HL-60 (cell line): ENCODE results near the gene KRT39.
A peak's percentile ranks its signal among the peaks of the same experiment; 100 is the strongest.
"Not testable (repeated sequence)": the region's sequence is repeated elsewhere in the genome, so short reads cannot be mapped to it uniquely, and the experiment has no call there.

Experiments used
- DNase-seq, 2 experiments: peaks; one replicate each; pipeline ENCODE4 v3.0.0-alpha.2; 2010 to 2020; ENCODE audit warnings: low read depth in 1 of 2, low spot score in 1 of 2
- H3K27ac ChIP-seq: fragments of 250-450 bp; sonication (Bioruptor Pico); replicated peaks from 2 replicates; pipeline ENCODE4 v1.5.1; 2020; ENCODE audit warnings: mild to moderate bottlenecking, moderate library complexity
- H3K27me3 ChIP-seq: fragments of 250-450 bp; sonication (Bioruptor Pico); 2 replicates; pipeline ENCODE4 v1.5.1; 2021; ENCODE audit warnings: mild to moderate bottlenecking, moderate library complexity; ENCODE audit not compliant: insufficient read depth, poor library complexity, severe bottlenecking
- H3K4me3 ChIP-seq: replicated peaks from 2 replicates; pipeline ENCODE4 v1.5.1; 2011; ENCODE audit warnings: mild to moderate bottlenecking, control low read depth, low read length; ENCODE audit not compliant: insufficient read depth
- GABPA ChIP-seq: IDR thresholded peaks from 2 replicates; pipeline ENCODE4 v1.6.1; 2012; ENCODE audit warnings: low read depth
- POLR2AphosphoS5 ChIP-seq: IDR thresholded peaks from 2 replicates; pipeline ENCODE4 v1.6.1; 2012; ENCODE audit warnings: low read depth
- REST ChIP-seq: IDR thresholded peaks from 2 replicates; pipeline ENCODE4 v1.6.1; 2012; ENCODE audit warnings: low read depth; ENCODE audit not compliant: insufficient replicate concordance
- SPI1 ChIP-seq: IDR thresholded peaks from 2 replicates; pipeline ENCODE4 v1.6.1; 2012; ENCODE audit warnings: low read depth, mild to moderate bottlenecking, borderline replicate concordance
- TF ChIP-seq, protein P1 (sequence below): IDR thresholded peaks from one replicate; pipeline ENCODE4 v1.5.1; 2011; ENCODE audit warnings: low read length, control low read depth, inconsistent platforms; ENCODE audit not compliant: insufficient read depth

The KRT39 gene

GRCh38 chr17:40926341-40926740 is 40.4 kb downstream of the KRT39 start:
- Histone ChIP-seq H3K27ac (no peak overlapping the region), H3K27me3 (no peaks in the 10 kb centered on the region), H3K4me3 (no peak overlapping the region)
- no peak for DNase-seq
- TF ChIP-seq POLR2AphosphoS5: no peak
- TF ChIP-seq, protein P1, sequence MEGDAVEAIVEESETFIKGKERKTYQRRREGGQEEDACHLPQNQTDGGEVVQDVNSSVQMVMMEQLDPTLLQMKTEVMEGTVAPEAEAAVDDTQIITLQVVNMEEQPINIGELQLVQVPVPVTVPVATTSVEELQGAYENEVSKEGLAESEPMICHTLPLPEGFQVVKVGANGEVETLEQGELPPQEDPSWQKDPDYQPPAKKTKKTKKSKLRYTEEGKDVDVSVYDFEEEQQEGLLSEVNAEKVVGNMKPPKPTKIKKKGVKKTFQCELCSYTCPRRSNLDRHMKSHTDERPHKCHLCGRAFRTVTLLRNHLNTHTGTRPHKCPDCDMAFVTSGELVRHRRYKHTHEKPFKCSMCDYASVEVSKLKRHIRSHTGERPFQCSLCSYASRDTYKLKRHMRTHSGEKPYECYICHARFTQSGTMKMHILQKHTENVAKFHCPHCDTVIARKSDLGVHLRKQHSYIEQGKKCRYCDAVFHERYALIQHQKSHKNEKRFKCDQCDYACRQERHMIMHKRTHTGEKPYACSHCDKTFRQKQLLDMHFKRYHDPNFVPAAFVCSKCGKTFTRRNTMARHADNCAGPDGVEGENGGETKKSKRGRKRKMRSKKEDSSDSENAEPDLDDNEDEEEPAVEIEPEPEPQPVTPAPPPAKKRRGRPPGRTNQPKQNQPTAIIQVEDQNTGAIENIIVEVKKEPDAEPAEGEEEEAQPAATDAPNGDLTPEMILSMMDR: no peak
- TF ChIP-seq GABPA: no peak
- no peak for TF ChIP-seq SPI1

GRCh38 chr17:40922239-40922638 is 44.5 kb downstream of the KRT39 start:
- Histone ChIP-seq H3K27ac (no peak overlapping the region), H3K27me3 (no peaks in the 10 kb centered on the region), H3K4me3 (no peak overlapping the region)
- no peak for TF ChIP-seq SPI1
- TF ChIP-seq, protein P1: no peak
- TF ChIP-seq GABPA: no peak
- no peak for TF ChIP-seq POLR2AphosphoS5
- no peak for TF ChIP-seq REST
- peak in 1 of 2 experiments; percentile 14 for DNase-seq

DNA sequence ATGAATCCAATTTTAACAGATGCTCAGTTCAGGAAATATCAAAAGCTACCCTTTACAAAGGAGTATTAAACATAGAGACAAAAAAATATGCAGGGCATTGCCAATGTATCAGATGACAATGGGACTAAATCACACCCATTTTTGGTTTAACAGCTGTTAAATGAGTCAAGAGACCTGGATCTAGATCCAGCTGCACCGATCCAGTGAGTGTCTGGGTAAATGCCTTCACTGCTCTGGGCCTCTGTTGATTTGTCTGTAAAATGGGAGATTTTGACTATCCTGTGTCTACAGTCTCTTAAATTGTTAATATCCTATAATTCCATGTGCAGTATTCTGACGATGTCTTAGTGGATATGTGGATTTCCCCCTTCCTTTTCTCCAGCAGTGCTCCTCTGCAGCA is 45.7 kb downstream of the KRT39 start:
- TF ChIP-seq, protein P1: no peak
- no peak for TF ChIP-seq REST
- TF ChIP-seq GABPA: no peak
- H3K27me3 ChIP-seq: no peaks in the 10 kb centered on the region
- DNase-seq: no peak

DNA sequence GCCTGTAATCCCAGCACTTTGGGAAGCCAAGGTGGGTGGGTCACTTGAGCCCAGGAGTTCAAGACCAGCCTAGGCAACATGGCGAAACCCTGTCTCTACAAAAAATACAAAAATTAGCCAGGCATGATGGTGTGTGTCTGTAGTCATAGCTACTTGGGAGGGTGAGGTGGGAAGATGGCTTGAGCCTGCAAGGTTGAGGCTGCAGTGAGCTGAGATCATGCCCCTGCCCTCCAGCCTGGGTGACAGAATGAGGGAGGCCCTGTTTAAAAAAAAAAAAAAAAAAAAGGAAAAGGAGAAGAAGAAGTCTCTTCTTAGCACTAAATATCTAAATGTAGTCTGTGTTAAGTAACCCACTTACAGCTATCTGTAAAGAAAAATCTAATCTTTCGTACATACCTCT is 49.6 kb downstream of the KRT39 start:
- not testable (repeated sequence) for DNase-seq, H3K4me3 ChIP-seq, H3K27ac ChIP-seq, H3K27me3 ChIP-seq

More for the DNA sequence above, 45.7 kb downstream of the KRT39 start:
- no peak overlapping the region for H3K4me3 ChIP-seq
- no peak overlapping the region for H3K27ac ChIP-seq
